ENCODE data around the gene AIMP1. TPM values are rescaled to one million over a fixed set of nuclear protein-coding genes. Genes with fewer than 3 reads are reported as not detected.

AIMP1 gene
- total and polyA plus RNA-seq, 2 of the 13 experiments (the other 11 are each of a cell fraction or from before 2014, with no cell fraction given), result 28.6 to 82.9 TPM

DNA sequence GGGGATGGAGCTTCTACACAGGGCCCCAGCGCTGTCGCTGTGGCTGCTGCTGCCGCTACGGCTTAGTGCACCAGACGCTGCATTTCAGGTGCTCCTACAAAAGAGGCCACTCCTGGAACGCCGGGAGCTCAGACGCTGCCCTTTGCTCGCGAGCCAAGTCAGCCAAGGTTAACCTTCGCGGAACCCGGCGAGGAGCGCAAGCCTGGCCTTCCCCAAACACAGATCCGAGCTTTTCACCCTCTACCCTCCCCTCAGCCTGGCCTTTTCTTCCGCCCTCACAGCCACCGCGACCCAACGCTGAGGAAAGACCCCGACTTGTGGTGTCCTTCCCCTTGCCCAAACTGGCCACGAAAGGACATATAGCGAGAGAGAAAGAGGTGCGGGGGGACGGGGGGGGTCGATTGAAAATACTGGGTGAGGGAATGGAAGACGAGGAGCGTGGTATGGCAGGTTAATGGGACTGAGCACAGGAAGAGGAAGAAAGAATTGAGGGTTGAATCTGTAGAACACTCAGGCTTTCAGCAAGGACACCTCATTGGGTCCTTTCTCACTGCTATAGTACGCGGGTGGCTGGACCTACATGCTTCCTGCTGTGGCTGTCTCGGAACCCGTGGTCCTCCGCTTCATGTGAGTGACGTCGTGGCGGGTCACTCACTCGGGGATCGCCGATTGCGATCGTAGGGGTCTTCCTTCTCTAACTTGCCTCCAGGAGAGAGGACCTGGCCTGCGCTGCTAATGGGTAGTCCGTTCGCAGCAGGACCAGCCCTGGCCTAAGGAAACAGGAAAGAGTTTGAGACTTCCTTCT, at the start of gene AIMP1, which contains the start of gene TBCK (continued):
- peak; percentile 97 for TF ChIP-seq ATF1 (CRISPR knock-in tag; IDR thresholded peaks at IDR 0.05)
- no peak for TF ChIP-seq KLF12 (CRISPR knock-in tag; IDR thresholded peaks at IDR 0.05; ENCODE audit: borderline replicate concordance)
- no peak for TF ChIP-seq MAFF (IDR thresholded peaks at IDR 0.05; ENCODE audit: low read depth, low read length)
- TF ChIP-seq, protein P1, sequence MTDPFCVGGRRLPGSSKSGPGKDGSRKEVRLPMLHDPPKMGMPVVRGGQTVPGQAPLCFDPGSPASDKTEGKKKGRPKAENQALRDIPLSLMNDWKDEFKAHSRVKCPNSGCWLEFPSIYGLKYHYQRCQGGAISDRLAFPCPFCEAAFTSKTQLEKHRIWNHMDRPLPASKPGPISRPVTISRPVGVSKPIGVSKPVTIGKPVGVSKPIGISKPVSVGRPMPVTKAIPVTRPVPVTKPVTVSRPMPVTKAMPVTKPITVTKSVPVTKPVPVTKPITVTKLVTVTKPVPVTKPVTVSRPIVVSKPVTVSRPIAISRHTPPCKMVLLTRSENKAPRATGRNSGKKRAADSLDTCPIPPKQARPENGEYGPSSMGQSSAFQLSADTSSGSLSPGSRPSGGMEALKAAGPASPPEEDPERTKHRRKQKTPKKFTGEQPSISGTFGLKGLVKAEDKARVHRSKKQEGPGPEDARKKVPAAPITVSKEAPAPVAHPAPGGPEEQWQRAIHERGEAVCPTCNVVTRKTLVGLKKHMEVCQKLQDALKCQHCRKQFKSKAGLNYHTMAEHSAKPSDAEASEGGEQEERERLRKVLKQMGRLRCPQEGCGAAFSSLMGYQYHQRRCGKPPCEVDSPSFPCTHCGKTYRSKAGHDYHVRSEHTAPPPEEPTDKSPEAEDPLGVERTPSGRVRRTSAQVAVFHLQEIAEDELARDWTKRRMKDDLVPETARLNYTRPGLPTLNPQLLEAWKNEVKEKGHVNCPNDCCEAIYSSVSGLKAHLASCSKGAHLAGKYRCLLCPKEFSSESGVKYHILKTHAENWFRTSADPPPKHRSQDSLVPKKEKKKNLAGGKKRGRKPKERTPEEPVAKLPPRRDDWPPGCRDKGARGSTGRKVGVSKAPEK (CRISPR knock-in tag; IDR thresholded peaks at IDR 0.05; ENCODE audit: borderline replicate concordance), result no peak; the same call in 1 of the 2 replicates
- TF ChIP-seq JUNB (CRISPR knock-in tag; IDR thresholded peaks at IDR 0.05; ENCODE audit: borderline replicate concordance), result no peak
- TF ChIP-seq KAT7 (CRISPR knock-in tag; IDR thresholded peaks at IDR 0.05; ENCODE audit: borderline replicate concordance), result peak; percentile 83
- TF ChIP-seq AKAP8 (CRISPR knock-in tag; IDR thresholded peaks at IDR 0.05), result 0 out of 2 replicates have a peak, but pooled peaks have one; percentile 29
- peak; percentile 65; the same call in 1 of the 2 replicates for TF ChIP-seq IRX3 (CRISPR knock-in tag; IDR thresholded peaks at IDR 0.05; ENCODE audit: borderline replicate concordance, low read depth)
- no peak for TF ChIP-seq ZNF446 (CRISPR knock-in tag; IDR thresholded peaks at IDR 0.05)
- TF ChIP-seq ZNF709 (CRISPR knock-in tag; IDR thresholded peaks at IDR 0.05), result peak; percentile 11; the same call in 1 of the 2 replicates
- TF ChIP-seq, protein P2, sequence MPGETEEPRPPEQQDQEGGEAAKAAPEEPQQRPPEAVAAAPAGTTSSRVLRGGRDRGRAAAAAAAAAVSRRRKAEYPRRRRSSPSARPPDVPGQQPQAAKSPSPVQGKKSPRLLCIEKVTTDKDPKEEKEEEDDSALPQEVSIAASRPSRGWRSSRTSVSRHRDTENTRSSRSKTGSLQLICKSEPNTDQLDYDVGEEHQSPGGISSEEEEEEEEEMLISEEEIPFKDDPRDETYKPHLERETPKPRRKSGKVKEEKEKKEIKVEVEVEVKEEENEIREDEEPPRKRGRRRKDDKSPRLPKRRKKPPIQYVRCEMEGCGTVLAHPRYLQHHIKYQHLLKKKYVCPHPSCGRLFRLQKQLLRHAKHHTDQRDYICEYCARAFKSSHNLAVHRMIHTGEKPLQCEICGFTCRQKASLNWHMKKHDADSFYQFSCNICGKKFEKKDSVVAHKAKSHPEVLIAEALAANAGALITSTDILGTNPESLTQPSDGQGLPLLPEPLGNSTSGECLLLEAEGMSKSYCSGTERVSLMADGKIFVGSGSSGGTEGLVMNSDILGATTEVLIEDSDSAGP (CRISPR knock-in tag; IDR thresholded peaks at IDR 0.05; ENCODE audit: borderline replicate concordance), result peak; percentile 93
- no peak for TF ChIP-seq MYNN (CRISPR knock-in tag; IDR thresholded peaks at IDR 0.05; ENCODE audit: low read depth)
- no peak for TF ChIP-seq FOXA1 (IDR thresholded peaks at IDR 0.05)
- TF ChIP-seq FOXA1 (CRISPR knock-in tag; IDR thresholded peaks at IDR 0.05), result no peak
- TF ChIP-seq TIGD3 (CRISPR knock-in tag; IDR thresholded peaks at IDR 0.05; ENCODE audit: borderline replicate concordance), result no peak
- TF ChIP-seq RFXANK (CRISPR knock-in tag; IDR thresholded peaks at IDR 0.05), result no peak
- no peak; the same call in 1 of the 2 replicates for TF ChIP-seq JUN (CRISPR knock-in tag; IDR thresholded peaks at IDR 0.05)
- TF ChIP-seq ZNF720 (CRISPR knock-in tag; IDR thresholded peaks at IDR 0.05), result no peak
- no peak; the same call in 1 of the 2 replicates for TF ChIP-seq ZNF639 (CRISPR knock-in tag; conservative IDR thresholded peaks at IDR 0.05)
- TF ChIP-seq RNF2 (conservative IDR thresholded peaks at IDR 0.05; ENCODE audit: low read depth), result no peak
- peak; percentile 72 for TF ChIP-seq NR2C2 (CRISPR knock-in tag; IDR thresholded peaks at IDR 0.05; ENCODE audit: borderline replicate concordance)

Data from HepG2 (cell line).